Liver (tissue), 3 donors: ENCODE results near the gene PWWP2B.

Experiments
- CTCF ChIP-seq: fragments of 150-350 bp; IDR thresholded peaks from 2 replicates; pipeline ENCODE4 v1.5.1; 2017; ENCODE audit warnings: improper control_type of control experiment, low read depth, low read length; ENCODE audit not compliant: missing input control
- GABPA ChIP-seq, 2 donors: IDR thresholded peaks in 1 of 2; conservative IDR thresholded peaks in 1 of 2; 2 replicates each; pipeline ENCODE4 v1.6.1; 2016; ENCODE audit warnings: antibody characterized with exemption in 2 of 2, mild to moderate bottlenecking in 1 of 2, moderate library complexity in 1 of 2
- HNF4G ChIP-seq: IDR thresholded peaks from 2 replicates; pipeline ENCODE4 v1.6.1; 2016; ENCODE audit warnings: antibody characterized with exemption
- JUND ChIP-seq, 2 donors: IDR thresholded peaks; 2 replicates each; pipeline ENCODE4 v1.6.1; 2016; ENCODE audit warnings: antibody characterized with exemption in 2 of 2
- MAX ChIP-seq: IDR thresholded peaks from 2 replicates; pipeline ENCODE4 v1.6.1; 2016; ENCODE audit warnings: antibody characterized with exemption
- RAD21 ChIP-seq, 2 donors: IDR thresholded peaks; 2 replicates each; pipeline ENCODE4 v1.6.1; 2016; ENCODE audit warnings: antibody characterized with exemption in 2 of 2, mild to moderate bottlenecking in 2 of 2
- REST ChIP-seq: IDR thresholded peaks from 2 replicates; pipeline ENCODE4 v1.6.1; 2016; ENCODE audit warnings: antibody characterized with exemption, mild to moderate bottlenecking
- RXRA ChIP-seq, 2 donors: IDR thresholded peaks; 2 replicates each; pipeline ENCODE4 v1.6.1; 2017 to 2018; ENCODE audit warnings: antibody characterized with exemption in 2 of 2, mild to moderate bottlenecking in 1 of 2
- SP1 ChIP-seq: IDR thresholded peaks from 2 replicates; pipeline ENCODE4 v1.6.1; 2018; ENCODE audit warnings: antibody characterized with exemption, mild to moderate bottlenecking
- TAF1 ChIP-seq: conservative IDR thresholded peaks from 2 replicates; pipeline ENCODE4 v1.6.1; 2016; ENCODE audit warnings: antibody characterized with exemption, mild to moderate bottlenecking
- ZBTB33 ChIP-seq: IDR thresholded peaks from 2 replicates; pipeline ENCODE4 v1.6.1; 2016; ENCODE audit warnings: antibody characterized with exemption
- donor health status: healthy.
- donor health status: healthy.

GRCh38 chr10:132377326-132377725, 19.7 kb upstream of the PWWP2B start:
- TF ChIP-seq CTCF: no peak
- no peak for TF ChIP-seq REST
- TF ChIP-seq TAF1: no peak
- no peak for TF ChIP-seq GABPA (IDR thresholded peaks at IDR 0.05 in 1 of 2, conservative IDR thresholded peaks at IDR 0.05 in 1 of 2)
- no peak for TF ChIP-seq RAD21 (IDR thresholded peaks at IDR 0.05)
- no peak for TF ChIP-seq ZBTB33
- no peak for TF ChIP-seq HNF4G
- TF ChIP-seq JUND (IDR thresholded peaks at IDR 0.05): no peak
- no peak for TF ChIP-seq RXRA (IDR thresholded peaks at IDR 0.05)
- no peak for TF ChIP-seq SP1
- no peak for TF ChIP-seq MAX
